ENCODE results near the gene RPL37. TPM values are rescaled to one million over a fixed set of nuclear protein-coding genes. Genes with fewer than 3 reads are reported as not detected.

RPL37 gene
- total RNA-seq, 6 experiments from 2014 or later, result 854 to 1,142 (median 1,034) TPM

GRCh38 chr5:40860711-40861110 lies 25.7 kb upstream of the RPL37 start:
- H3K9me3 Mint-ChIP-seq, result peaks cover 10% of the 10 kb centered on the region
- peaks cover 6% of the 10 kb centered on the region for H3K27me3 Mint-ChIP-seq (ENCODE audit: insufficient read depth)
- H3K4me3 Mint-ChIP-seq, result no peak overlapping the region
- DNase-seq, result no peak
- peaks cover 12% of the 10 kb centered on the region for H3K36me3 Mint-ChIP-seq (ENCODE audit: low read depth)
- no peaks in the 10 kb centered on the region for H3K4me1 Mint-ChIP-seq (ENCODE audit: low read depth)
- no peak overlapping the region for H3K27ac Mint-ChIP-seq
- TF ChIP-seq, protein P1, sequence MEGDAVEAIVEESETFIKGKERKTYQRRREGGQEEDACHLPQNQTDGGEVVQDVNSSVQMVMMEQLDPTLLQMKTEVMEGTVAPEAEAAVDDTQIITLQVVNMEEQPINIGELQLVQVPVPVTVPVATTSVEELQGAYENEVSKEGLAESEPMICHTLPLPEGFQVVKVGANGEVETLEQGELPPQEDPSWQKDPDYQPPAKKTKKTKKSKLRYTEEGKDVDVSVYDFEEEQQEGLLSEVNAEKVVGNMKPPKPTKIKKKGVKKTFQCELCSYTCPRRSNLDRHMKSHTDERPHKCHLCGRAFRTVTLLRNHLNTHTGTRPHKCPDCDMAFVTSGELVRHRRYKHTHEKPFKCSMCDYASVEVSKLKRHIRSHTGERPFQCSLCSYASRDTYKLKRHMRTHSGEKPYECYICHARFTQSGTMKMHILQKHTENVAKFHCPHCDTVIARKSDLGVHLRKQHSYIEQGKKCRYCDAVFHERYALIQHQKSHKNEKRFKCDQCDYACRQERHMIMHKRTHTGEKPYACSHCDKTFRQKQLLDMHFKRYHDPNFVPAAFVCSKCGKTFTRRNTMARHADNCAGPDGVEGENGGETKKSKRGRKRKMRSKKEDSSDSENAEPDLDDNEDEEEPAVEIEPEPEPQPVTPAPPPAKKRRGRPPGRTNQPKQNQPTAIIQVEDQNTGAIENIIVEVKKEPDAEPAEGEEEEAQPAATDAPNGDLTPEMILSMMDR (IDR thresholded peaks at IDR 0.05), result no peak

DNA sequence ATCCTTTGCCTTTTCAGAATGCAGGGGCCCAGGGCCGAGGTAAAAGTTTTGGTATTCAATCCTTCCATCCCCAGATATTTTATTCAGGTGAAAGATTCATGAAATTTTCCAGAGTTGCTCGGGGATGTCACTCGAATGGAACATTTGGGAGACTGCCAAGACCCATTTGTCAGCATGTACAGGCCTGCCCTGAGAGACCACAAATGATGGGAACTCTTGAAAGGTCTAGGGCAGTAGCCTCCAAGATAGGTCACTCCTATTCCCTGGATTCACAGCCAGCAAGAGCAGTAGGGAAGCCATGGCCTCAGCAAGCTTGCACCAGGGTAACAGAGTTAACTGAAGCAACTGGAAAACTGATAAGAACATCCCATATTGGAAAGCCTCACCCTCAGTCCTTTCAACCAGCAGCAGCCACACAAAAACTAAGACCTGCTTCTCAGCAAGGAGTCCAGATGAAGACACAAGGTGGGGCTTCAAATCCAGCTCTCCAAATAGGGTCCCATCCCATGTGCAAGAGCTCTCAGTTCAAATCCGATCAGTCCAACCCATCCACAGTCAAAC lies 18.7 kb upstream of the RPL37 start:
- TF ChIP-seq, protein P1 (IDR thresholded peaks at IDR 0.05), result no peak
- peaks cover 2% of the 10 kb centered on the region for H3K27me3 Mint-ChIP-seq (ENCODE audit: insufficient read depth)
- no peak overlapping the region for H3K4me3 Mint-ChIP-seq
- no peaks in the 10 kb centered on the region for H3K36me3 Mint-ChIP-seq (ENCODE audit: low read depth)
- no peaks in the 10 kb centered on the region for H3K4me1 Mint-ChIP-seq (ENCODE audit: low read depth)
- DNase-seq, result no peak
- H3K9me3 Mint-ChIP-seq, result no peaks in the 10 kb centered on the region
- H3K27ac Mint-ChIP-seq, result no peak overlapping the region

DNA sequence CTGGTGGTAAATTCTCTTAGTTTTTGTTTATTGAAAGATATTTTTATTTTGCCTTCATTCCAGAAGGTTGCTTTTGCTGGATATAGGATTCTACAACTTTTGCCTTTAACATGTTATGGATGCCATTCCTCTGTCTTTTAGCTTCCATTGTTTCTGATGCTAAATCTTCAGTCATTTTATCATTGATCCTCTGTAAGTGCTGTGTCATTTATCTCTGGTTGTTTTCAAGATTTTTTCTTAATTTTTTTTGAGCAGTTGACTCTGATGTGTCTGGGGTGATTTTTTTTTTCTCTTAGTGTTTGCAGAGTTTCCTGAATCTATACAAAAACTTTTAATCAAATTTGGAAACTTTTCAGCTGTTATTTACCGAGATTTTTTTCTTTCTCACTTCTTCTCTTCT lies 12.5 kb upstream of the RPL37 start:
- H3K4me3 Mint-ChIP-seq, result no peak overlapping the region
- no peak for DNase-seq
- peaks cover 8% of the 10 kb centered on the region for H3K4me1 Mint-ChIP-seq (ENCODE audit: low read depth)
- H3K36me3 Mint-ChIP-seq (ENCODE audit: low read depth), result peaks cover 3% of the 10 kb centered on the region; the same call in 1 of the 2 replicates
- no peaks in the 10 kb centered on the region for H3K9me3 Mint-ChIP-seq
- TF ChIP-seq, protein P1 (IDR thresholded peaks at IDR 0.05), result no peak
- no peak overlapping the region for H3K27ac Mint-ChIP-seq
- peaks cover 4% of the 10 kb centered on the region; the same call in 1 of the 2 replicates for H3K27me3 Mint-ChIP-seq (ENCODE audit: insufficient read depth)

GRCh38 chr5:40846371-40846770 lies 11.3 kb upstream of the RPL37 start:
- Mint-ChIP-seq H3K27me3 (ENCODE audit: insufficient read depth) (peaks cover 4% of the 10 kb centered on the region; the same call in 1 of the 2 replicates), H3K4me1 (ENCODE audit: low read depth) (peaks cover 20% of the 10 kb centered on the region), H3K27ac (no peak overlapping the region), H3K4me3 (no peak overlapping the region), H3K9me3 (no peaks in the 10 kb centered on the region), H3K36me3 (ENCODE audit: low read depth) (peaks cover 3% of the 10 kb centered on the region; the same call in 1 of the 2 replicates)
- no peak for DNase-seq
- TF ChIP-seq, protein P1 (IDR thresholded peaks at IDR 0.05), result no peak

DNA sequence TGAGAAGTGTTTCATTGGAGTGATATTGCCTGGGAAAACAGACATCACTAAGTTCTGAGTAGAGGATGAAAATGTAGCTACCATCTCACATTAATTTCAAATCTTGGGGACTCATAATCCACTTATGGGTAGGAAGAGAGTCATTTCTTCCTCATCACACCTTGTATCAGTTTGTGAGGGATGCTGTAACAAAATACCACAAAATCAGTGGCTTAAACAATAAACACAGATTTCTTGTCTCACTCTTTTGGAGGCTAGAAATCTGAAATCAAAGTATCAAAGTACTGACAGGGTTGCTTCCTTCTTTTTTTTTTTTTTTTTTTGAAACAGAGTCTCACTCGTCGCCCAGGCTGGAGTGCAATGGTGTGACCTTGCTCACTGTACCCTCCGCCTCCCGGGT lies 9.5 kb upstream of the RPL37 start:
- no peak overlapping the region for H3K27ac Mint-ChIP-seq
- TF ChIP-seq, protein P1 (IDR thresholded peaks at IDR 0.05), result no peak
- no peaks in the 10 kb centered on the region for H3K9me3 Mint-ChIP-seq
- no peak overlapping the region for H3K4me3 Mint-ChIP-seq
- no peak for DNase-seq
- H3K4me1 Mint-ChIP-seq (ENCODE audit: low read depth), result peaks cover 28% of the 10 kb centered on the region
- peaks cover 4% of the 10 kb centered on the region; the same call in 1 of the 2 replicates for H3K27me3 Mint-ChIP-seq (ENCODE audit: insufficient read depth)
- peaks cover 3% of the 10 kb centered on the region; the same call in 1 of the 2 replicates for H3K36me3 Mint-ChIP-seq (ENCODE audit: low read depth)

All from HFFc6 (cell line).